Uterus (tissue), 4 donors: ENCODE results near the gene HIP1. TPM values are rescaled to one million over a fixed set of nuclear protein-coding genes. Genes with fewer than 3 reads are reported as not detected.
A peak's percentile ranks its signal among the peaks of the same experiment; 100 is the strongest.
"Not testable (repeated sequence)": the region's sequence is repeated elsewhere in the genome, so short reads cannot be mapped to it uniquely, and the experiment has no call there.

Experiments
- DNase-seq, 2 donors: peaks; one replicate each; pipeline ENCODE4 v3.0.0-alpha.2; 2019 to 2020
- H3K27ac ChIP-seq, 2 donors: fragments of 200-600 bp; sonication (generic); 1 replicate in 1 of 2; 2 replicates in 1 of 2; pipeline ENCODE4 v1.5.1; 2016 to 2018
- H3K27me3 ChIP-seq, 2 donors: fragments of 200-600 bp; sonication (generic); one replicate each; pipeline ENCODE4 v1.5.1; 2018 to 2019; ENCODE audit warnings: control low read depth in 1 of 2
- H3K36me3 ChIP-seq, 2 donors: fragments of 200-600 bp; sonication (generic); one replicate each; pipeline ENCODE4 v1.5.1; 2019; ENCODE audit warnings: control low read depth in 1 of 2
- H3K4me1 ChIP-seq, 2 donors: fragments of 200-600 bp; sonication (generic); one replicate each; pipeline ENCODE4 v1.5.1; 2018 to 2019; ENCODE audit warnings: control low read depth in 1 of 2
- H3K4me3 ChIP-seq, 2 donors: fragments of 200-600 bp; sonication (generic); 1 replicate in 1 of 2; 2 replicates in 1 of 2; pipeline ENCODE4 v1.5.1; 2018 to 2019; ENCODE audit warnings: mild to moderate bottlenecking in 1 of 2
- H3K9me3 ChIP-seq, 2 donors: fragments of 200-600 bp; sonication (generic); one replicate each; pipeline ENCODE4 v1.5.1; 2019; ENCODE audit warnings: control low read depth in 1 of 2
- POLR2A ChIP-seq, 2 donors: fragments of 450-650 bp; IDR thresholded peaks; one replicate each; pipeline ENCODE4 v1.6.1; 2016; ENCODE audit warnings: antibody characterized with exemption in 2 of 2, mild to moderate bottlenecking in 1 of 2, moderate library complexity in 1 of 2
- intact Hi-C: fragments of 100-400 bp; cut with DNase I; formaldehyde crosslinking; loops from one replicate; pipeline ENCODE4 v1.15.1; 2023; ENCODE audit warnings: low total_unique reads
- total RNA-seq, 4 donors: library from RNA; depleted of rRNA in 3 of 4; stranded (reverse); fragments of >200 nt in 3 of 4; gene quantifications; one replicate each; pipeline versions ENCODE4 v1.1.0 to v1.2.4, GENCODE V29; 2014 to 2023
- TF ChIP-seq, protein P1 (sequence below), 4 experiments: fragments of 200-600 bp in 2 of 4; fragments of 450-650 bp in 2 of 4; sonication (generic) in 2 of 4; IDR thresholded peaks; one replicate each; pipeline ENCODE4 v1.5.1; 2016 to 2019; ENCODE audit warnings: antibody characterized with exemption in 4 of 4, mild to moderate bottlenecking in 2 of 4, moderate library complexity in 1 of 4
- donor health status: DM: yes; HTN: yes; CAD: no.

The HIP1 gene
- total RNA-seq, 4 donors from 2014 or later, result 13.1 to 48.8 (median 20.3) TPM

DNA sequence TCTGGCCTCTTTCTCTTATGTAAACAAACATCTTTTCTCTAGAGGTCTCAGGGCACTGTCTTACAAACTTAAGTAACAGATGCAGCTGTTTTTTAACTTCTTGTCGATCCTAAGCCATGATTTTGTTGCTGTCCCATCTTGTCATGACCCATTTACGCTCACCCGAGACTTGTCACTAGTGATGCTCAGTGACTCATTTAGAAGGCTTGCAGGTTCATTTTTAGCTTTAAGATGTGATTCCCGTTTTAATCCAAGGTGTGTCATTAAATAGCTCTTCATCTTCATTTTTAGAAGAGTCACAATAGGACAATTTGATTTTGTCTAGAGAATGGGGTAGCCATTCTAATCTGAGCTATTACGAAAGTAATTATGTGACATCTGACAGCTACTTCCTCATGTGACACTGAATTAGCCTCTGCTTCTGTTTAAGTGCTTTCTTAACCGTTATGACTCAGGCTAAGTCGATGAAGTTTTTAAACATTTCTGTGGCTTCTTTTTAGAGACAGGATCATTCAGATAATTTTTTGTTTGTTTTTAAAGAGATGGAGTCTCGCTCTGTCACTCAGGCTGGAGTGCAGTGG lies 203.9 kb downstream of the HIP1 start:
- TF ChIP-seq POLR2A (IDR thresholded peaks at IDR 0.05), result no peak
- TF ChIP-seq, protein P1, sequence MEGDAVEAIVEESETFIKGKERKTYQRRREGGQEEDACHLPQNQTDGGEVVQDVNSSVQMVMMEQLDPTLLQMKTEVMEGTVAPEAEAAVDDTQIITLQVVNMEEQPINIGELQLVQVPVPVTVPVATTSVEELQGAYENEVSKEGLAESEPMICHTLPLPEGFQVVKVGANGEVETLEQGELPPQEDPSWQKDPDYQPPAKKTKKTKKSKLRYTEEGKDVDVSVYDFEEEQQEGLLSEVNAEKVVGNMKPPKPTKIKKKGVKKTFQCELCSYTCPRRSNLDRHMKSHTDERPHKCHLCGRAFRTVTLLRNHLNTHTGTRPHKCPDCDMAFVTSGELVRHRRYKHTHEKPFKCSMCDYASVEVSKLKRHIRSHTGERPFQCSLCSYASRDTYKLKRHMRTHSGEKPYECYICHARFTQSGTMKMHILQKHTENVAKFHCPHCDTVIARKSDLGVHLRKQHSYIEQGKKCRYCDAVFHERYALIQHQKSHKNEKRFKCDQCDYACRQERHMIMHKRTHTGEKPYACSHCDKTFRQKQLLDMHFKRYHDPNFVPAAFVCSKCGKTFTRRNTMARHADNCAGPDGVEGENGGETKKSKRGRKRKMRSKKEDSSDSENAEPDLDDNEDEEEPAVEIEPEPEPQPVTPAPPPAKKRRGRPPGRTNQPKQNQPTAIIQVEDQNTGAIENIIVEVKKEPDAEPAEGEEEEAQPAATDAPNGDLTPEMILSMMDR (IDR thresholded peaks at IDR 0.05), result no peak
- H3K4me3 ChIP-seq, result no peak overlapping the region
- H3K27me3 ChIP-seq, result no peaks in the 10 kb centered on the region

DNA sequence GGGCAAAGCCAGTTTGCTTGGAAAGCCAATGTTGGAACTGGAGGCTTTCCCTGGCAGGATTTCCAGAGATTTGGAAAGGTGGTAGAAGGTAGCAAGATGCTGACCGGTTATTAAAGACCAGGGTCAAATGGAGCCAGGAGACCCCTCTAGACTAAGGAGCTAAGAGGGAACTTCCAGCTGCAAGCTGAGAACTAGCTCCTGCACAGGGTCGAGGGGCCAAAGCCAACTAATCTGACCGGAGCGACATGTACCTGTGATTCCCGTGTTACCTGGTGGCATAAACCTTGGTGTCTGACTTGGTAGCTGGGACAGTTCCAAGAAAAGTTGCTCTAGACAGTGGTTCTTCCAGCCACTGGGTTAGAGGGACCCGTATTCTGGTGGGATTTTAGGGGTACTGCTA lies 204.8 kb downstream of the HIP1 start:
- no peaks in the 10 kb centered on the region for H3K9me3 ChIP-seq
- H3K36me3 ChIP-seq, result no peaks in the 10 kb centered on the region
- no peak for TF ChIP-seq POLR2A (IDR thresholded peaks at IDR 0.05)
- TF ChIP-seq, protein P1 (IDR thresholded peaks at IDR 0.05), result no peak
- no peaks in the 10 kb centered on the region for H3K4me1 ChIP-seq
- intact Hi-C loops, result no loop called here
- H3K4me3 ChIP-seq, result no peak overlapping the region
- H3K27me3 ChIP-seq, result no peaks in the 10 kb centered on the region
- no peak overlapping the region for H3K27ac ChIP-seq
- DNase-seq, result no peak

More for the DNA sequence above, 203.9 kb downstream of the HIP1 start:
- Histone ChIP-seq H3K27ac (no peak overlapping the region), H3K36me3 (no peaks in the 10 kb centered on the region), H3K4me1 (no peaks in the 10 kb centered on the region), H3K9me3 (no peaks in the 10 kb centered on the region)
- DNase-seq, result no peak
- intact Hi-C loops, result no loop called here

DNA sequence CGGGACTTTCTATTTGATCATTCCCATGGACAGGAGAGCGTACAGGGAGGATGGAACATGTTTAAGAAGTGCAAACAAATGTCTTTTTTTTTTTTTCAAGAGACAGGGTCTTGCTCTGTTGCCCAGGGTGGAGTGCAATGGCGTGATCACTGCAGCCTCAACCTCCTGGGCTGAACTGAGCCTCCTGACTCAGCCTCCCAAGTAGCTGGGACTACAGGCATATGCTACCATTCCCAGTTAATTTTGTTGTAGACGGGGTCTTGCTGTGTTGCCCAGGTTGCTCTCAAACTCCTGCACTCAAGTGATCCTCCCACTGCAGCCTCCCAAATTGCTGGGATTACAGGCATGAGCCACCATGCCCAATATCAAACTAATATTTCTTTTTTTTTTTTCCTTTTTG lies 206.1 kb downstream of the HIP1 start:
- H3K9me3 ChIP-seq, result no peaks in the 10 kb centered on the region
- no peaks in the 10 kb centered on the region for H3K36me3 ChIP-seq
- H3K4me3 ChIP-seq, result no peak overlapping the region
- H3K27ac ChIP-seq, result no peak overlapping the region
- H3K27me3 ChIP-seq, result no peaks in the 10 kb centered on the region
- DNase-seq, result no peak
- TF ChIP-seq POLR2A (IDR thresholded peaks at IDR 0.05), result no peak
- TF ChIP-seq, protein P1 (IDR thresholded peaks at IDR 0.05), result no peak
- H3K4me1 ChIP-seq, result no peaks in the 10 kb centered on the region
- intact Hi-C loops, result no loop called here

DNA sequence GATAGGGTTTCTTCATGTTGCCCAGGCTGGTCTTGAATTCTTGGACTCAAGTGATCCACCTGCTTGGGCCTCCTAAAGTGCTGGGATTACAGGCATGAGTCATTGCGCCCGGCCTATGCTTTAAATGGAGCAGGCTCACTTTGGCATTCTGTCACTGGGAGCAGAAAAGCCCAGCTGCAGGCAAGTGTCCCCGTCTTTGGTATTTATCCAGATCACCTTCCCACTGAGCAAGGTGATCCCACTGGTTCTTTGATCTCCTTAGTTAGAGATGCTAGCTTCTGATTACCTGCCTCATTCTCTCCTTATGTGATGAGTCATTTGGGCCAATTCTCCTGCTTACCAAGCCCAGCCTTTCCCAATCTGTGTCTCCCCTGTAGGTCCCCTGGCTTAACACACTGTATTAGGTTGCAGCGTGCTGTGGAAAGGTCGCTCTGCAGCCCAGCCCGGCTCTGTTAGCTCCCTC lies 207.4 kb downstream of the HIP1 start:
- no peaks in the 10 kb centered on the region for H3K9me3 ChIP-seq
- intact Hi-C loops, result no loop called here

DNA sequence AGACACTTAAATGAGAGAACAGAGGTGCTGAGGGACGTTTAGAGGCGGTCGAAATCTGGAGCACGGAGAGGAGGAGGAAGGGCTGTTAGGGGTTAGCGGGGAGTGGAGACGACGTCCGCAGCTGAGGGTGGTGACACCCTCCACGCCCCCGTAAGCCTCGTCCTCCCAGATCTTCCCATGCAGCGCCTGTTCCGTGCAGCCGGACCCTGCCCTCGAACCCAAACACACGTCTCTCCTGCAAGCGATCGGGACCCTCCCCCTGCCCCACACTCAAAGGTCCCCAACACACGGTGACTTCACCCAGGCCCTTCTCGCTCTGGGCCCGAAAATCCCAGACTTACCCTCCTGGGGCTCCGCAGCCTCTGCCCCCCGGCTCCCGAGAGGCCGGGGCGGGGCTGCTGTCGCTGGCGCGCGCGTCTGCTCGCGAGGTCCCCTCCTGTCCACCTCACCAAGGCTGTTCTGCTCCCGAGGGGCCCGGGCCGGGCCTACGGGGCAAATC lies 211.5 kb downstream of the HIP1 start:
- intact Hi-C loops, DNase-seq: not testable (repeated sequence)

More for the DNA sequence above, 207.4 kb downstream of the HIP1 start:
- Histone ChIP-seq H3K4me1 (no peaks in the 10 kb centered on the region), H3K36me3 (no peaks in the 10 kb centered on the region), H3K27me3 (no peaks in the 10 kb centered on the region), H3K4me3 (no peak overlapping the region), H3K27ac (no peak overlapping the region)
- no peak for TF ChIP-seq POLR2A (IDR thresholded peaks at IDR 0.05)
- TF ChIP-seq, protein P1 (IDR thresholded peaks at IDR 0.05), result no peak
- DNase-seq, result no peak

DNA sequence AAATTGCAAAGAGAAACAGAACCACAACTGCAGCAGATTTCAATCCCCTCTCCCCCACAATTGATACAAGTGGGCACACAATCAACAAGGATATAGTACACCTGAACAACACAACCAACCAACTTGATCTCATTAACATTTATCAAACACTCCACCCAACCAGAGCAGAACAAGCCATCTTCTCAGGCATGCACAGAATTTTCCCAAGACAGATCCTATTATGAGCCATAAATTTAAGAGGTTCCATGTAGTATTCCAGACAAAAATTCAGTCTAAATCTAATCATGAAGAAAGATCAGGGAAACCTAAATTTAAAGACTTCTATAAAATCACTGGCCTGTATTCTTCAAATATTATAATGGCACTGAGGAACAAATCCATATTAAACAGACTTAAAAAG lies 217.0 kb downstream of the HIP1 start:
- intact Hi-C loops, result not testable (repeated sequence)

More for the DNA sequence above, 211.5 kb downstream of the HIP1 start:
- peak overlapping the region; percentile 64 to 78 for H3K4me3 ChIP-seq
- peak overlapping the region; percentile 40 to 77 for H3K27ac ChIP-seq
- not testable (repeated sequence) for H3K9me3 ChIP-seq, H3K36me3 ChIP-seq, H3K4me1 ChIP-seq, H3K27me3 ChIP-seq

DNA sequence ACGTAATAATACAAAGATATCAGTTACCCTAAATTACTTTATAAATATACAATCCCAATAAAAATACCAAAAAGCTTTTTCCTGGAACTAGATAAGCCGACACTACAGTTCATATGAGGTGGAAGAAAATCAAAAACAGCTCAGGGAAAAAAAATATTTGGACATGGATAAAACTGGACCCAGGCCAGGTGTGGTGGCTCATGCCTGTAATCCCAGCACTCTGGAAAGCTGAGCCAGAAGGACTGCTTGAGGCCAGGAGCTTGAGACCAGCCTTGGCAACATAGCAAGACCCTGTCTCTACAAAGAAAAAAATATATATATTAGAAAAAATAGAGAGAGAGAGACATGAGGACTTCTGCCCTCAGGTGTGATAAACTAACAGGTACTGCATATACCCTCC lies 219.9 kb downstream of the HIP1 start:
- H3K4me3 ChIP-seq, H3K27me3 ChIP-seq, intact Hi-C loops, H3K36me3 ChIP-seq, H3K4me1 ChIP-seq, DNase-seq, H3K9me3 ChIP-seq, H3K27ac ChIP-seq: not testable (repeated sequence)

More for the DNA sequence above, 217.0 kb downstream of the HIP1 start:
- H3K4me3 ChIP-seq, H3K4me1 ChIP-seq, H3K9me3 ChIP-seq, H3K27me3 ChIP-seq, H3K27ac ChIP-seq, H3K36me3 ChIP-seq, DNase-seq: not testable (repeated sequence)

DNA sequence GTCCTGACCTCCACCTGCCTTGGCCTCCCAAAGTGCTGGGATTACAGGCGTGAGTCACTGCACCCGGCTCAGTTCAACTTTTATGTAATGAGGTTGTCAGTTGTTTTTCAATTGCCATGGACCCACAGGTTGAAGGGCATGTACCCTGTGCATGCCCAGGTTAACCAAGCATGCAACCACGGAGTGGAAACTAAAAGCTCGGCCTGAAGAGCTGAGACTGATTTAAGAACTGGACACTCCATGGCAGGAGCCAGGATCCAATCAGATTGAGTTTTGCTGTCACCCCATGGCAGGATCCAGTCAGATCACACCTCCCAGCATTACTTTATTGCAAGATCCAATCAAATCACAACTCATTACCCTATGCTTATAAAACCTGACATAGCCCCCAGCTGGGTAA lies 229.7 kb downstream of the HIP1 start:
- DNase-seq, H3K36me3 ChIP-seq, intact Hi-C loops, H3K9me3 ChIP-seq, H3K4me1 ChIP-seq, H3K4me3 ChIP-seq, H3K27ac ChIP-seq, H3K27me3 ChIP-seq: not testable (repeated sequence)

DNA sequence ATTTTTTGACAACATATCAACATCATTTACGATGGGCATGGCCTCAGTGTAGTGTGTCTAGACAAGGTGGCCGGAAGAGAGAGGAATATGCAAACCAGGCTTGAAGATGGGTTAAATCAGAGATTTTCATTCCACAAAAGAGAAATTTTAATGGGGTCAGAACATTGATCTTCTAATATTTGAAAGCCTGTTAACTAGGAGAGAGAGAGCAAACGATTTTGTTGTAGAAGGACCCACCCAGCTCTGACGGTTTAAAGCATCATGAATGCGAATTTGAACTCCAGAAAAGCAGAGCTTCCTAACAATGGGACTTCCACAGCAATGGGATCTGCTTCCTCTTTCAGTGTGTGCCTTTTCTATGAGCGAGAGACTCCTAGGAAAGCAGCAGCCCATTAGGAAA lies 246.7 kb downstream of the HIP1 start, which contains the start of gene SPDYE5:
TSS of gene SPDYE5 (plus strand) at position 301 of the 400 bp plus-strand sequence. CDS start 1,728 bp downstream, outside the sequence.
- H3K9me3 ChIP-seq, H3K27me3 ChIP-seq, H3K4me1 ChIP-seq, H3K27ac ChIP-seq, H3K36me3 ChIP-seq, H3K4me3 ChIP-seq, DNase-seq, intact Hi-C loops: not testable (repeated sequence)
